Sciatic nerve (tissue), 2 donors: ENCODE data around the gene ATF4. TPM values are rescaled to one million over a fixed set of nuclear protein-coding genes. Genes with fewer than 3 reads are reported as not detected.
A peak's percentile ranks its signal among the peaks of the same experiment; 100 is the strongest.

Experiments used
- ATAC-seq: fragments of 200-7000 bp; cut with Tn5 transposase; one replicate; pipeline ENCODE4 v1.9.1; 2020; ENCODE audit warnings: mild to moderate bottlenecking, moderate library complexity
- DNase-seq: peaks from one replicate; pipeline ENCODE4 v3.0.0-alpha.2; 2020; ENCODE audit warnings: low spot score
- intact Hi-C: fragments of 100-400 bp; cut with DNase I; formaldehyde crosslinking; loops from one replicate; pipeline ENCODE4 v1.14.2; 2022
- total RNA-seq: library from RNA; stranded (reverse); fragmentation: NEBNext Ultra II Directional; extraction: Animal tissue kit (Norgen Biotek cat#: 25700); gene quantifications from one replicate; pipeline ENCODE4 v1.2.1, GENCODE V29; 2021
- donor health status: DM: no; HTN: no; CAD: no.
- donor health status: DM: no; HTN: no; CAD: no.

The ATF4 gene, protein sequence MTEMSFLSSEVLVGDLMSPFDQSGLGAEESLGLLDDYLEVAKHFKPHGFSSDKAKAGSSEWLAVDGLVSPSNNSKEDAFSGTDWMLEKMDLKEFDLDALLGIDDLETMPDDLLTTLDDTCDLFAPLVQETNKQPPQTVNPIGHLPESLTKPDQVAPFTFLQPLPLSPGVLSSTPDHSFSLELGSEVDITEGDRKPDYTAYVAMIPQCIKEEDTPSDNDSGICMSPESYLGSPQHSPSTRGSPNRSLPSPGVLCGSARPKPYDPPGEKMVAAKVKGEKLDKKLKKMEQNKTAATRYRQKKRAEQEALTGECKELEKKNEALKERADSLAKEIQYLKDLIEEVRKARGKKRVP
- total RNA-seq = 319 TPM

DNA sequence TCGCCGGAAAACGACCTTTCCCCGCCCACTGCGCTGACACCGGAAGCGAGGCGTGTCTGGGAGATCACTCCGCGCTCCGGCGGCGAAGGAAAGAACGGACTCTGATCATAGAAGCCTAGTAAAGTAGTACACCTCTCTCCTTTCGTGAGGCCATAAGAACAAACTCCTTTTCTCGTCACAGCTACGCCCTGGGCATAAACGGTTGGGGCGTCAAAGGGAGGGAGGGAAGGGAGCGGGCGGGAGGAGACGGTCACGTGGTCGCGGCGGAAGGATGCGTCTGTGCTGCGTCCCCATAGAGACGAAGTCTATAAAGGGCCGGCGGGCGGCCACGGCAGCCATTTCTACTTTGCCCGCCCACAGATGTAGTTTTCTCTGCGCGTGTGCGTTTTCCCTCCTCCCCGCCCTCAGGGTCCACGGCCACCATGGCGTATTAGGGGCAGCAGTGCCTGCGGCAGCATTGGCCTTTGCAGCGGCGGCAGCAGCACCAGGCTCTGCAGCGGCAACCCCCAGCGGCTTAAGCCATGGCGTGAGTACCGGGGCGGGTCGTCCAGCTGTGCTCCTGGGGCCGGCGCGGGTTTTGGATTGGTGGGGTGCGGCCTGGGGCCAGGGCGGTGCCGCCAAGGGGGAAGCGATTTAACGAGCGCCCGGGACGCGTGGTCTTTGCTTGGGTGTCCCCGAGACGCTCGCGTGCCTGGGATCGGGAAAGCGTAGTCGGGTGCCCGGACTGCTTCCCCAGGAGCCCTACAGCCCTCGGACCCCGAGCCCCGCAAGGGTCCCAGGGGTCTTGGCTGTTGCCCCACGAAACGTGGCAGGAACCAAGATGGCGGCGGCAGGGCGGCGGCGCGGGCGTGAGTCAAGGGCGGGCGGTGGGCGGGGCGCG, at the start of gene ATF4:
TSS of gene ATF4 (plus strand) at position 337 of the 880 bp plus-strand sequence. CDS start 884 bp downstream, outside the sequence.
- peak; percentile 75 for ATAC-seq
- intact Hi-C loops = loop anchor here (10.0 kb wide), 2 partner anchors 116 to 346 kb away; no protein-coding TSS in a partner anchor

DNA sequence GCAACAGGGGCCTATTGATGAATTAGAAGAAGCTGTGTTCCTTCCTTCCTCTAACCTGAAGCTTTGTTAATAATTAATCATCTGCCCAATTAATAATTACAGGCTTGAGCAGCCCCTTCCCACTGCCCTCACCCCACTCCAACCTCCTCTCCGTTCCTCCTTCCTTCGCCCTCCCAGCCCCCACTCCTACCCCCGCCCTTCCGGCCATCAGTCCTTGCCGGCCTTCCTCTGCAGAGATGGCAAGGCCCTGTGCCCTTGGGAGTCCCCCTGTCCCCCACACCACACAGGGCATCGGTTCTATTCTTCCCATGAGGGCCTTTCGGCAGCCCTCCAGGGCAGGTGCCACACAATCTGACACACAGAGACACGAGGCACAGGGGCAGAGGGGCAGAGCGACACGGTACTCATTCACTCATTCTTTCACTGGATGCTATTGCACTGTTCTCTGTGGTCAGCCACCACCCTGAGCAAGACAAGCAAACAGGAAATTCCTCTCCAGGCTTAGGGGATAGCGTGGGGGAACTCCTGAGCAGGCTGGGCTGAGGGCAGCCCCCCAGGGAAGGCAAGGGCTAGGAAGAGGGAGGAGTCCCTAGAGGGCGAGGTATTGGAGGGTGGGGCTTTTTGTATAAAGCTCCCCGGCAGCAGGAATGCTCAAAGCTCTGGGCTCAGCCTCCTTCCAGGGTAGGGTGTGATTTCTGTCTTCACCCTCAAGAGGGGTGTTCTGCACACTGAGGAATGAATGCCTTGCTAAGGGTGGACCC, 48.8 kb upstream of the ATF4 start:
- intact Hi-C loops = no loop called here
- ATAC-seq = peak; percentile 74

More for the DNA sequence above, at the start of gene ATF4:
- peak; percentile 97 for DNase-seq

DNA sequence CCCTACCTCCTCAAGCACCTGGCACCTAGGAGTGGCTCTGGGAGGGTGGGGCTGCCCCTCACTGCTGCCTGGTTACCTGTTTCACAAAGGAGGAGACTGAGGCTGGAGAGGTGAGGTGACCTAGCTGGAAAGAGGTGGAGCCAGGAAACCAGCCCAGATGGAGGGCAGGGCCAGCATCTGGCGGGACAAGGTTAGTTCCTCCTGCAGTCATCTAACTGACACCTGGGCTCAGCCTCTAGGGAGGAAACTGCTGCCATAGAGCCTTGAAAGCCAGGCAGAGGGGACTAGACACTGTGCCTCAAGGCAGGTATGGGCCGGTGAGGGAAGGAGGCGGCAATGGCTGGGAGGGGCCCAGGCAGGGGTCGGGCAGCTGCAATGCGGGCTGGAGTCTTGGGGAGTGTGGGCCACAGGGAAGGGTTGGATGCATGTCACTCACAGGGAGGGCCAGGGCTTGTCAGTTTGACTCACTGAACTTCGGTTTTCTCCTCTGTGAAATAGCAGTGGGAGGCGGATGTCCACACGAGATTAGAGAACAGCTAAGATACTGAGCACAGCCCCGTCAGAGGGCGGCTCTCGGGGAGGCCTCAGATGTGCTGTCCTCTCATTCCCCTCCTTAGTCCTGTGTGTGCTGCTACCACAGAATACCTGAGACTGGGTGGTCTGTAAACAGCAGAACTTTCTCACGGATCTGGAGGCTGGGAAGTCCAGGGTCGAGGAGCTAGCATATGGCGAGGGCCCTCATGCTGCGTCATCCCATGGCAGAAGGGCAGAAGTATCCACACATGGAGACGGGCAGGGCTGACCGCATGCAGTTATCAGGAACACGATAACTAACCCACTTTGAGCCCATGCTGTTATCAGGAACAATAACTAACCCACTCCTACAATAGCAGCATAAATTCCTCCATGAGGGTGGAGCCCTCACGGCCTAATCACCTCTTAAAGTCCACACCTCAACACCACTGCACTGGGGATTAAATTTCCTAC, 47.5 kb upstream of the ATF4 start:
- ATAC-seq (peak; percentile 11), DNase-seq (no peak)
- intact Hi-C loops = no loop called here

More for the DNA sequence above, 48.8 kb upstream of the ATF4 start:
- no peak for DNase-seq

DNA sequence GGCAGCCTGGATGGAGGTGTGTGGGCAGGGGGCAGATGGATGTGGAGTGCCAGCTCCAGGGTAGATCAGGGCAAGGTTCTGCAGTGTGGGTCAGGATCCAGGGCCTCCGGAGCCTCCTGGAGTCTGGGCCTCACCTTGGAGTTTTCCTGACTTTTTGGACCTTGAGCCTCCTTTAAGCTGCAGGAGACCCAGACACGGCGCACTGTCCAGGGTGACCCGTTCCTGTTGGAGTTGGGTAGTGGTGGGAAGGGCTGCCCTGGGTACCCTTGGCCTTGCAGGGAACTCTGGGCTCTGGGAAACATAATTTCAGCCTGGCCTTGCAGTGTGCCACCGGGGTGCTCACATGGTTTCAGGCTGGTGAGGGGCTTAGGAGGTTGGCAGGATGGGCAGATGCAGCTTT, 46.5 kb upstream of the ATF4 start:
- intact Hi-C loops = no loop called here
- no peak for DNase-seq
- no peak for ATAC-seq

DNA sequence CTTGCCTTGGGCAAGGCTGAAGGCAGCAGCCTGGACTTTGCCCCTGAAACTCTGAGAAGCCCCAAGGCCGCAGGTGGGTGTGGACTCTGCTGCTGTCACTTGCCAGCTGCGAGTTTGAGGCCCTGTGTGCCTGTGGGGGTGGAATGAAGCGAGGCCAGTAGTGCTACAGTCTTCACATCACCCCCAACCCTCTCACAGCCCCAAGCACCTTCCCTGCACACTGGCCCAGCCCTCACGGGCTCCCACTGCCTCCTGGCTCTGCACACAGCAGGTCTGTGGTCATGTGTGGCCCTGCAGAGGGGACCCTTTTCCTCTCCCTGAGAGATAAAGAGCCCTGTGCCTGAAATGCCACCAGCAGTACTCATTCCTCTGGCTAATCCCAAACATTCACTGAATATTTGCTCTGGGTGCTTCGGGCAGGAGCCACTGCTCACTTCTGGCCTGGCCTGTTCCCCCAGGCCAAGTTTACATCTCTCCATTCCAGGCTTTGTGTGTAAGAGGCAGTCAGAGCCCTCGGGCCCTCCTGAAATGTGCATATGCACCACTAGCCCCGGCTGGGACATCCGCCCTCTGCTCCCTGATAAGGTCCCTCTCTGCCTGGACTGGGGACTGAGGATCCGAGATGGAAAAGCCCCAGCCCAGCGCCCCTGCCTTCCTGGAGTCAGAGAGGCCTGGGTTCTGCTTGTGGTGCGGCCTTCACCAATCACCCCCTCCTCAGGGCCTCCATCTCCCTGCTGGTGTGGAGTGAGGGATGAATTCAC, 45.8 kb upstream of the ATF4 start:
- DNase-seq (no peak), ATAC-seq (no peak)
- intact Hi-C loops = no loop called here

DNA sequence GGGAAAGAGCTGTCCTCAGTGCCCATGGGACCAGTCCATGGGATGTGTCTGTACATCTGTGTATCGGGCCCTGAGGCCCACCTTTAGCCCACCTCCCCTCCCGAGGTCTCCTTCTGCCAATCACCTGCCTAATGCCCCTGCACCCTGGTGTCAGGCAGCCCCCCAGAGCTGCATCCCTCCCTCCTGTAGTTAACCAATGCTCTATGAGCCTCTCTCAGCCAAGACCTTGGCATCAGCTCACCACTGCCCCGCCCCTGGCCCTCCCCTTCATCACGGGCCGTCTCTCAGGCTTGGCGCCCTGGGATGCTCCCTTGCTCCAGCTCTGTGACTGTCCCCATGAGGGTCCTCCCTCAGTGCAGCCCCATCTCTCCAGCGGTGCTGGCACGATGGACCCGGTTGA, 45.0 kb upstream of the ATF4 start:
- DNase-seq = no peak
- ATAC-seq = no peak
- intact Hi-C loops = no loop called here

DNA sequence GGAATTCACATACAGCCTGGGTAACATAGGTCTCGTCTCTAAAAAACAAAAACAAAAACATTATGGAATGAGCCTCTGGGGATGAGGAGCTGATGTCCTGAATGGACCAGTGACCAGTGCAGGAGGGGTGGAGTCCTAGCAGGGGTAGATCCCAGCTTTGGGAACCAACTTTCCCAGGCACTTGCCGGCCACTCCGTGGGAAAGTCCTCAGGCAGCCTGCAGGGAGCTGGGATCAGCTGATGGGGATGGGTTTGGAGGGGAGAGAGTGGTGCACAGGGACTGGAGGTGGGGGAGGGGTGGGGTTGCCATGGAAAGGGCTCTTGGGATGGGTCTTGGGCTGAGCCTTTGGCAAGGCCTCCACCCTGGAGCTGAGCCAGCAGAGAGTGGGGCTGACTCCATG, 44.5 kb upstream of the ATF4 start:
- DNase-seq = no peak
- no peak for ATAC-seq
- intact Hi-C loops = no loop called here

DNA sequence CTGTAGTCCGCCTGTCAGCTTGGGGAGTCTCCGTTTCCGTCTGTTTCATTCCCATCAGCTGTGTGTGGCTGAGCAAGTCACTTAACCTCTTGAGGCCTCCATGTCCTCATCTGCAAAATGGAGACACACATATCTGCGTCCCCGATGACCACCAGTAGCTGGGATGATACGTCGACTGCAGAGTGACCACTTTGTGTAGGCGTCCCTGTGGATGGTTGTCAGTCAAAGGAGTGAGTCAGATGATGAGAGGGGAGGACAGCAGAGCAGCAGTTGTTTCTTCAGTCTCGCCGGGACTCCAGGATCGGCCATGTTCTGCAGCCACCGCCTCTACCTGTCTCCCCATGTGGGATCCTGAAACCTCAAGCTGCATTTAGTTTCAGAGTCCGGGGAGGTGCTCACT, 43.7 kb upstream of the ATF4 start:
- intact Hi-C loops = no loop called here
- ATAC-seq = no peak

DNA sequence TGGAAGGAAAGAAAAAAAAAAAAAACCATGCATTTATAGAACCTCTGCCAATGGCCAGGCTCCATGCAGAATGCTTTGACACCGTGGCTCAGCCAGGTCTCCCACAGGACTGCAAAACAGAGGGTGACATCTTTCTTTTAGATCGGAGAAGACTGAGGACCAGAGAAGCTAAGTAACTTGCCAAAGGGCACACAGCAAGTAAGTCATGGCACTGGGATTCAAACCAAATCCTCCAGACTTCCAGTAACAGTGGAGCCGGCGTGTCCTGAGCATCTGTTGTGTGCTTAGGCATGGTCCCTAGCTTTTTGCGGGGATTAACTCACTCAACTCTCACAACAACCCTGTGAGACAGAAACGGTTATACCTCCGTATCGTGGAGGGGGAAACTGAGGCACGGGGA, 42.8 kb upstream of the ATF4 start:
- DNase-seq (no peak), ATAC-seq (no peak)
- intact Hi-C loops = no loop called here

More for the DNA sequence above, 43.7 kb upstream of the ATF4 start:
- DNase-seq = no peak

DNA sequence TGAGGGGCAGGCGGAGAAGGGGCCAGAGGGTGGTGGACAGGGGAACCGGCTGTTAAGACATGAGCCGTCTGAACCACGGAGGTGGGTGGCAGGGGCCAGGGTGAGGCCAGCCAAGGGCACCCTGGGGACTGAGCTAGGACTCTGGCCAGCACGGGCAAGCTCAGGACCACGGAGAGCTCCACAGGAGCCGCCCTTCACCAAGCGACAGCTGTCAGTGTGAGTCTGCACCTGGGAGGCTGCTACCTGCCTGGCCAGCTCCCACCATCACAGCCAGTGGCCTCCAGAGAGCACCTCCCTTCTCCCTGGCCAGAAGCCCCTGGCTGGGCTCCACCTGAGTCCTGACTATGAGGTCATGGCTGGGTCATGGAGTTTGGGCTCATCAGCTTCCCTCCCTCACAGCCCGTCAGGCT, 41.9 kb upstream of the ATF4 start:
- DNase-seq (no peak), ATAC-seq (peak; percentile 49)
- intact Hi-C loops = no loop called here

DNA sequence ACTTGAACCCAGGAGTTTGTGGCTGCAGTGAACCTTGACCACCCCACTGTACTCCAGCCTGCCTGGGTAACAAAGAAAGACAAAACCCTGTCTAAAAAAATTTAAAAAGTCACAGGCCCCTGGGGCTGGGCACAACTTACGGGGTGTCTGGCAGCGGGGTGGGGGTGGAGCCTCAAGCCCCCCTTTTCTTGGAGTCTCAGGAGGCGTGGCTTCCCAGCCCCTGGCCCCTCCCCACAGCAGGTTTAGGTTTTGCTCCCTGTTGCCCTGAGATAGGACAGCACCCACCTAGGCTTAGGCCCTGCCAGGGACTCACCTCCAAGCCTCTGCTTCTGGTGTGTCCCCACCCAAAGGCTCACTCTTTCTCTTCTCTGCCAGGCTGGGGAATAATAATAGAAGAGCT, 41.1 kb upstream of the ATF4 start:
- intact Hi-C loops = no loop called here
- ATAC-seq (no peak), DNase-seq (no peak)

DNA sequence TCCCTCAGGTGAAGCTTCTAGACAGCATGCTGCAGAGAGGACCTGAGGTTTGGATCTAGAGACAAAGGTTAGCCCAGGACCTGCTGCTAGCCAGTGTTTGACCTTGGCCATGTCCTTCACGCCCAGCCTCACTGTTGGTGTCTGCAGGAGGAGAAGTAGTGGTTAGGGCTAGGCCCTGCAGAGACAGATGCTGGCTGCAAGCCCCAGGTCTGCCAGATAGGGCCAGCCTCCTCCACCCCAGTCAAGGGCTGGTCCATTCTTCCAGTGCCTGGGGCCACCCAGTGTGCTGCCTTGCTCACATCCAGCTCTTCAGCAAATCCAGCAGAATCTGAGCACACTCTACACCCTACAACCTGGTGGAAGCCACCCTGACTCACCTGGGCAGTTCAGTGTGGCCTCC, 39.8 kb upstream of the ATF4 start:
- intact Hi-C loops = no loop called here
- no peak for DNase-seq
- no peak for ATAC-seq

DNA sequence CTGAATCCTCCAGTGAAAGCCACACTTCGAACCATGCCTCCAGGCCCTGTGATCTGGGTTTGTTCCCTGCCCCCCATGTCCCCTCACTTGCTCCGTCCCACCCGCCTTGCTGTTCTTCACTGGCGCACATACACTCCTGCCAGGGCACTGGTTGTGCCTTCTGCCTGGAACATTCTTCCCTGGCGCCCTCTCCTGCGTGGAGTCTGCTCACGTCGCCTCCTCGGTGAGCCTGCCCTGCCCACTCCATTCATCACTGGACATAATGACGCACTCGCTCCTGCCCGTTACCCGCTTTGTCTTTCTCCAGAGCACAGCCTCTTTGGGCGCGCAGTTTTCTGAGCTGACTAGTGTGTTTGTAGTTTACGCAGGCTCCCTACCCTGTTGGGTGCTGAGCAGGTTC, 39.3 kb upstream of the ATF4 start:
- no peak for DNase-seq
- ATAC-seq = no peak
- intact Hi-C loops = no loop called here

DNA sequence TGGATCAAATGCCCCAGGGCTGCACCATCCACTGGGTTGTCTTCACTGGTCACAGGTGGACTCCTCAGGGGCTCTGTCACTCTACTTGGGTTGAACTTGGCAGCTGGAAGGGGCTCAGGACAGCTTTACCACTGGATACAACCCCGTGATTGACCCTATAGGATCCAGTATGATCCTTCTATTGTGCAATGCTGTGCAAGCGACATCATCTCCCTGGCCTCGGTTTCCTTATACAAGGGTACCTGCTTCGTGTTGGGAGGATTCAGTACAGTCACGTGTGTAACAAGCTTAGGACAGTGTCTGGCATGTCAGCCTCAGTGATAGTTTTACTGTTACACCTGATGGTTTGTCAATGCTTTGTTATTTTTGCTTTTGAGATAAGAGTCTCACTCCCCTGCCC, 38.8 kb upstream of the ATF4 start:
- ATAC-seq = no peak
- intact Hi-C loops = no loop called here
- no peak for DNase-seq

DNA sequence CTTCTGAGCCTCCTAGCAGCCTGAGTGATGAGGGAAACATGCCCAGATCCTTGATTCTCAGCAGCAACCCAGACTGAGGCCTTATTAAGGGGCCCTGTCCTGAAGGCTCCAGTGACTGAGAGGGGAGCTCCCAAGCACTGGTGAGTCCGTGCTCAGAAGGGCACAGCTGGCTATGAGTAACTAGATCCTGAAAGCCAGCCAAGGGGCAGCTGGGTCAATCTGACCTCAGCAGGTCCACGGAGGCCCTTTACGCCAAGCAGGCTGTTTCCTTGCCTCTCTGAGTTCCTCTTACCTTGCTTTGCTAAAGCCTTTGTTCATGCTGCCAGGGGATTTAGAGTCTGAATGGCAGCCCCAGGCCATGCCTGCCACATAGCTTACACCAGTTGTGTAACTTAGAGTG, 37.6 kb upstream of the ATF4 start:
- DNase-seq (no peak), ATAC-seq (no peak)
- intact Hi-C loops = no loop called here

DNA sequence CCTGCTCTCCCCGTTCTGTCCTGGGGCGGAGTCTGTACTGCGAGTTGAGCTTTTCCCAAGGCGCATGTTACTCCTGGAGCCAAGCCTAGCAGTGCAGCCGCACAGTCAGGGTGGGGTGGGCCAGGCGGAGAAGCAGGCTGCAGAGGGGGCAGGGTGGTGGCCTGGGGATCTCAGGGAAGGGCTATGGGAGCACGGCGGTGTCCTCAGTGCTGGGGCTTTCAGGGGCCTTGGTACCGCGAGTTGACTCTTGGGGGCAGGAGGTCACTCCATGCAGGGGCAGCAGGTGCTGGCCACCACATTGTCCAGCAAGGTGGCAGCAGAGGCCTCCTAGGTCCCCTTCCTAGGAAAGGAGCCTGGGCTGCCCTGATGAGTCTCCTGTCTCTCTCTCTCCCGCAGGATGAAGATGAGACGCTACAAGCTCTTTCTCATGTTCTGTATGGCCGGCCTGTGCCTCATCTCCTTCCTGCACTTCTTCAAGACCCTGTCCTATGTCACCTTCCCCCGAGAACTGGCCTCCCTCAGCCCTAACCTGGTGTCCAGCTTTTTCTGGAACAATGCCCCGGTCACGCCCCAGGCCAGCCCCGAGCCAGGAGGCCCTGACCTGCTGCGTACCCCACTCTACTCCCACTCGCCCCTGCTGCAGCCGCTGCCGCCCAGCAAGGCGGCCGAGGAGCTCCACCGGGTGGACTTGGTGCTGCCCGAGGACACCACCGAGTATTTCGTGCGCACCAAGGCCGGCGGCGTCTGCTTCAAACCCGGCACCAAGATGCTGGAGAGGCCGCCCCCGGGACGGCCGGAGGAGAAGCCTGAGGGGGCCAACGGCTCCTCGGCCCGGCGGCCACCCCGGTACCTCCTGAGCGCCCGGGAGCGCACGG, 33.2 kb upstream of the ATF4 start:
- DNase-seq (no peak), ATAC-seq (peak; percentile 68)
- intact Hi-C loops = no loop called here
